ENCODE data around the gene C3orf38.

DNA sequence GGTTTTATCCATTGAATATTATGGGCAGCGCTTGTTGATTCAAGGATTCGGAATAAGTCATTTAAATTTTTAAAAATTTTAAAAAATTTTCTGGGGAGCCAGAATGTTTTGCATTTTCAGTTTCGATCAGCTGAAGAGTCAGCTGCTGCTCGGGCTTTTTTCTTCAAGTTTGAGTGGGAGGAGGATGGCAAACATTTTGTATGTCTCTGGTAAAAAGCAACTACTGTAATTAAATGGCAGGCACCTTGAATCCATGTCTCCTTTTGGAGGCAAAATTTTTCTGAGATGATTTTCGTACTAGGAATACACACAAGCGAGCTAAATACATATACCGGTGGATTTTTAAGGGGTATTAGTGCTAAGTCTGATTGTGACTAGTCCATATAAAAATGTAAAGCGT is 612 bp downstream of the C3orf38 start:
- TF ChIP-seq, protein P1, sequence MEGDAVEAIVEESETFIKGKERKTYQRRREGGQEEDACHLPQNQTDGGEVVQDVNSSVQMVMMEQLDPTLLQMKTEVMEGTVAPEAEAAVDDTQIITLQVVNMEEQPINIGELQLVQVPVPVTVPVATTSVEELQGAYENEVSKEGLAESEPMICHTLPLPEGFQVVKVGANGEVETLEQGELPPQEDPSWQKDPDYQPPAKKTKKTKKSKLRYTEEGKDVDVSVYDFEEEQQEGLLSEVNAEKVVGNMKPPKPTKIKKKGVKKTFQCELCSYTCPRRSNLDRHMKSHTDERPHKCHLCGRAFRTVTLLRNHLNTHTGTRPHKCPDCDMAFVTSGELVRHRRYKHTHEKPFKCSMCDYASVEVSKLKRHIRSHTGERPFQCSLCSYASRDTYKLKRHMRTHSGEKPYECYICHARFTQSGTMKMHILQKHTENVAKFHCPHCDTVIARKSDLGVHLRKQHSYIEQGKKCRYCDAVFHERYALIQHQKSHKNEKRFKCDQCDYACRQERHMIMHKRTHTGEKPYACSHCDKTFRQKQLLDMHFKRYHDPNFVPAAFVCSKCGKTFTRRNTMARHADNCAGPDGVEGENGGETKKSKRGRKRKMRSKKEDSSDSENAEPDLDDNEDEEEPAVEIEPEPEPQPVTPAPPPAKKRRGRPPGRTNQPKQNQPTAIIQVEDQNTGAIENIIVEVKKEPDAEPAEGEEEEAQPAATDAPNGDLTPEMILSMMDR (IDR thresholded peaks at IDR 0.05; ENCODE audit: insufficient read depth, low read length) = no peak
- no peak for TF ChIP-seq POLR2AphosphoS5 (IDR thresholded peaks at IDR 0.05; ENCODE audit: low read depth)
- TF ChIP-seq, protein P2, sequence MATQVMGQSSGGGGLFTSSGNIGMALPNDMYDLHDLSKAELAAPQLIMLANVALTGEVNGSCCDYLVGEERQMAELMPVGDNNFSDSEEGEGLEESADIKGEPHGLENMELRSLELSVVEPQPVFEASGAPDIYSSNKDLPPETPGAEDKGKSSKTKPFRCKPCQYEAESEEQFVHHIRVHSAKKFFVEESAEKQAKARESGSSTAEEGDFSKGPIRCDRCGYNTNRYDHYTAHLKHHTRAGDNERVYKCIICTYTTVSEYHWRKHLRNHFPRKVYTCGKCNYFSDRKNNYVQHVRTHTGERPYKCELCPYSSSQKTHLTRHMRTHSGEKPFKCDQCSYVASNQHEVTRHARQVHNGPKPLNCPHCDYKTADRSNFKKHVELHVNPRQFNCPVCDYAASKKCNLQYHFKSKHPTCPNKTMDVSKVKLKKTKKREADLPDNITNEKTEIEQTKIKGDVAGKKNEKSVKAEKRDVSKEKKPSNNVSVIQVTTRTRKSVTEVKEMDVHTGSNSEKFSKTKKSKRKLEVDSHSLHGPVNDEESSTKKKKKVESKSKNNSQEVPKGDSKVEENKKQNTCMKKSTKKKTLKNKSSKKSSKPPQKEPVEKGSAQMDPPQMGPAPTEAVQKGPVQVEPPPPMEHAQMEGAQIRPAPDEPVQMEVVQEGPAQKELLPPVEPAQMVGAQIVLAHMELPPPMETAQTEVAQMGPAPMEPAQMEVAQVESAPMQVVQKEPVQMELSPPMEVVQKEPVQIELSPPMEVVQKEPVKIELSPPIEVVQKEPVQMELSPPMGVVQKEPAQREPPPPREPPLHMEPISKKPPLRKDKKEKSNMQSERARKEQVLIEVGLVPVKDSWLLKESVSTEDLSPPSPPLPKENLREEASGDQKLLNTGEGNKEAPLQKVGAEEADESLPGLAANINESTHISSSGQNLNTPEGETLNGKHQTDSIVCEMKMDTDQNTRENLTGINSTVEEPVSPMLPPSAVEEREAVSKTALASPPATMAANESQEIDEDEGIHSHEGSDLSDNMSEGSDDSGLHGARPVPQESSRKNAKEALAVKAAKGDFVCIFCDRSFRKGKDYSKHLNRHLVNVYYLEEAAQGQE (IDR thresholded peaks at IDR 0.05; ENCODE audit: insufficient replicate concordance, low read depth) = no peak
- TF ChIP-seq GABPA (IDR thresholded peaks at IDR 0.05; ENCODE audit: low read depth) = no peak
- TF ChIP-seq SPI1 (IDR thresholded peaks at IDR 0.05; ENCODE audit: borderline replicate concordance, low read depth) = no peak

All from HL-60 (cell line).